Neutrophil (primary cell): Measurements from ENCODE around the gene TNNI3.

Experiments
- H3K27ac ChIP-seq: fragments of 200-600 bp; sonication (generic); 2 replicates; pipeline ENCODE4 v1.5.1; 2016; ENCODE audit warnings: mild to moderate bottlenecking, moderate library complexity
- H3K27me3 ChIP-seq: fragments of 200-600 bp; sonication (generic); 2 replicates; pipeline ENCODE4 v1.6.0; 2016; ENCODE audit warnings: mild to moderate bottlenecking
- H3K36me3 ChIP-seq: fragments of 200-600 bp; sonication (generic); 2 replicates; pipeline ENCODE4 v1.5.1; 2017
- H3K4me1 ChIP-seq, 2 experiments: fragments of 200-600 bp in 1 of 2; sonication (generic) in 1 of 2; 1 replicate in 1 of 2; 2 replicates in 1 of 2; pipeline versions ENCODE4 v1.5.1 to v1.6.1; 2013 to 2016; ENCODE audit warnings: low read depth in 1 of 2, low read length in 1 of 2, mild to moderate bottlenecking in 1 of 2, moderate library complexity in 1 of 2; ENCODE audit not compliant: control insufficient read depth in 1 of 2, insufficient read depth in 1 of 2
- H3K4me3 ChIP-seq, 2 experiments: fragments of 200-600 bp in 1 of 2; sonication (generic) in 1 of 2; 1 replicate in 1 of 2; 2 replicates in 1 of 2; pipeline ENCODE4 v1.5.1; 2013 to 2016; ENCODE audit warnings: low read depth in 1 of 2, low read length in 1 of 2, mild to moderate bottlenecking in 1 of 2, moderate library complexity in 1 of 2
- H3K9me3 ChIP-seq: fragments of 200-600 bp; sonication (generic); 2 replicates; pipeline ENCODE4 v1.5.1; 2016
- CTCF ChIP-seq: fragments of 200-600 bp; sonication (generic); IDR thresholded peaks from 2 replicates; pipeline ENCODE4 v1.5.1; 2016; ENCODE audit warnings: antibody characterized with exemption

Gene TNNI3

GRCh38 chr19:55134736-55135135 lies 22.8 kb downstream of the TNNI3 start:
- no peak overlapping the region for H3K4me3 ChIP-seq
- H3K27me3 ChIP-seq: peaks cover 73% of the 10 kb centered on the region
- no peak for TF ChIP-seq CTCF
- H3K36me3 ChIP-seq: no peaks in the 10 kb centered on the region
- no peaks in the 10 kb centered on the region for H3K4me1 ChIP-seq
- H3K9me3 ChIP-seq: no peaks in the 10 kb centered on the region
- H3K27ac ChIP-seq: no peak overlapping the region

- no peaks in the 10 kb centered on the region for H3K36me3 ChIP-seq
- no peak overlapping the region for H3K27ac ChIP-seq
- no peaks in the 10 kb centered on the region for H3K9me3 ChIP-seq
- TF ChIP-seq CTCF: no peak
- H3K4me3 ChIP-seq: no peak overlapping the region
- H3K4me1 ChIP-seq: no peaks in the 10 kb centered on the region
- peaks cover 71% of the 10 kb centered on the region for H3K27me3 ChIP-seq
These were observed 23.7 kb downstream of the TNNI3 start for GRCh38 chr19:55133639-55134444.

- Histone ChIP-seq H3K27ac (no peak overlapping the region), H3K9me3 (no peaks in the 10 kb centered on the region), H3K4me1 (no peaks in the 10 kb centered on the region), H3K36me3 (no peaks in the 10 kb centered on the region), H3K27me3 (peaks cover 61% of the 10 kb centered on the region), H3K4me3 (no peak overlapping the region)
- TF ChIP-seq CTCF: no peak
These were observed 24.9 kb downstream of the TNNI3 start for GRCh38 chr19:55132453-55133129.

- Histone ChIP-seq H3K4me1 (no peaks in the 10 kb centered on the region), H3K36me3 (no peaks in the 10 kb centered on the region), H3K27me3 (peaks cover 57% of the 10 kb centered on the region), H3K27ac (no peak overlapping the region), H3K9me3 (no peaks in the 10 kb centered on the region), H3K4me3 (no peak overlapping the region)
- TF ChIP-seq CTCF: no peak
These were observed 26.1 kb downstream of the TNNI3 start for GRCh38 chr19:55131421-55131820.

GRCh38 chr19:55119053-55119452 lies 38.5 kb downstream of the TNNI3 start:
- Histone ChIP-seq H3K4me3 (peak overlapping the region; percentile 75 to 82), H3K36me3 (peaks cover 6% of the 10 kb centered on the region), H3K9me3 (no peaks in the 10 kb centered on the region), H3K4me1 (peaks cover 39 to 46% of the 10 kb centered on the region in 2 experiments), H3K27ac (peak overlapping the region; percentile 88), H3K27me3 (peaks cover 19% of the 10 kb centered on the region)
- TF ChIP-seq CTCF: no peak
